Suprapubic skin (tissue), 4 donors: Measurements from ENCODE around the gene EFCAB8.

Experiments
- CTCF ChIP-seq, 2 donors: fragments of 200-600 bp in 1 of 2; fragments of 450-650 bp in 1 of 2; sonication (generic) in 1 of 2; IDR thresholded peaks; one replicate each; pipeline ENCODE4 v1.5.1; 2016 to 2019; ENCODE audit warnings: antibody characterized with exemption in 2 of 2, mild to moderate bottlenecking in 1 of 2, moderate library complexity in 1 of 2
- EP300 ChIP-seq: sonication (generic); formaldehyde crosslinking; IDR thresholded peaks from one replicate; pipeline ENCODE4 v1.6.1; 2017; ENCODE audit warnings: antibody characterized with exemption
- POLR2A ChIP-seq, 2 donors: fragments of 450-650 bp; IDR thresholded peaks; one replicate each; pipeline ENCODE4 v1.6.1; 2017; ENCODE audit warnings: antibody characterized with exemption in 2 of 2, mild to moderate bottlenecking in 2 of 2, moderate library complexity in 2 of 2
- POLR2AphosphoS5 ChIP-seq, 3 donors: sonication (generic); formaldehyde crosslinking; IDR thresholded peaks; one replicate each; pipeline ENCODE4 v1.6.1; 2017; ENCODE audit warnings: antibody characterized with exemption in 3 of 3

- TF ChIP-seq CTCF (IDR thresholded peaks at IDR 0.05) (no peak), POLR2A (IDR thresholded peaks at IDR 0.05) (no peak), POLR2AphosphoS5 (IDR thresholded peaks at IDR 0.05) (no peak), EP300 (no peak)
Observed at GRCh38 chr20:32834972-32835371, 23.8 kb upstream of the EFCAB8 start.
